Mesenchymal stem cell (in vitro differentiated cells and primary cell): Measurements from ENCODE around the gene PYDC1. TPM values are rescaled to one million over a fixed set of nuclear protein-coding genes. Genes with fewer than 3 reads are reported as not detected.

Experiments
- DNase-seq: peaks from one replicate; pipeline ENCODE4 v3.0.0-alpha.2; 2013
- H2AFZ ChIP-seq: one replicate; pipeline ENCODE4 v1.6.1; 2013; ENCODE audit warnings: low read depth, mild to moderate bottlenecking, control low read depth, inconsistent platforms, low read length, moderate library complexity
- H2AK5ac ChIP-seq: 2 replicates; pipeline ENCODE4 v1.6.1; 2013; ENCODE audit warnings: low read length, moderate library complexity, mild to moderate bottlenecking, inconsistent platforms; ENCODE audit not compliant: severe bottlenecking
- H2BK120ac ChIP-seq: one replicate; pipeline ENCODE4 v1.6.1; 2013; ENCODE audit warnings: low read depth, mild to moderate bottlenecking, inconsistent platforms, low read length, moderate library complexity
- H2BK12ac ChIP-seq, 2 experiments: one replicate each; pipeline ENCODE4 v1.6.1; 2013; ENCODE audit warnings: inconsistent platforms in 2 of 2, low read length in 2 of 2, mild to moderate bottlenecking in 2 of 2, moderate library complexity in 2 of 2, control low read depth in 1 of 2
- H2BK15ac ChIP-seq: one replicate; pipeline ENCODE4 v1.6.1; 2013; ENCODE audit warnings: mild to moderate bottlenecking, low read depth, inconsistent platforms; ENCODE audit not compliant: poor library complexity, severe bottlenecking
- H2BK5ac ChIP-seq: 2 replicates; pipeline ENCODE4 v1.6.1; 2013; ENCODE audit warnings: low read depth, mild to moderate bottlenecking, low read length, control low read depth, inconsistent platforms; ENCODE audit not compliant: poor library complexity, severe bottlenecking
- H3K14ac ChIP-seq, 2 experiments: one replicate each; pipeline ENCODE4 v1.6.1; 2013; ENCODE audit warnings: inconsistent platforms in 2 of 2, low read length in 2 of 2, control low read depth in 1 of 2, mild to moderate bottlenecking in 1 of 2, moderate library complexity in 1 of 2
- H3K18ac ChIP-seq, 2 experiments: one replicate each; pipeline ENCODE4 v1.6.1; 2013; ENCODE audit warnings: inconsistent platforms in 2 of 2, low read length in 2 of 2, control low read depth in 1 of 2, low read depth in 1 of 2, mild to moderate bottlenecking in 1 of 2
- H3K23ac ChIP-seq, 2 experiments: one replicate each; pipeline ENCODE4 v1.6.1; 2013; ENCODE audit warnings: inconsistent platforms in 2 of 2, low read length in 2 of 2, mild to moderate bottlenecking in 2 of 2, moderate library complexity in 2 of 2, control low read depth in 1 of 2
- H3K27ac ChIP-seq: 2 replicates; pipeline ENCODE4 v1.5.1; 2013; ENCODE audit warnings: mild to moderate bottlenecking, moderate library complexity, low read length, control low read depth, inconsistent platforms; ENCODE audit not compliant: poor library complexity, severe bottlenecking
- H3K27me3 ChIP-seq, 2 experiments: 2 replicates each; pipeline versions ENCODE4 v1.6.1 to v1.7.0; 2013; ENCODE audit warnings: low read length in 2 of 2, mild to moderate bottlenecking in 2 of 2, moderate library complexity in 2 of 2, control low read depth in 1 of 2, inconsistent platforms in 1 of 2; ENCODE audit not compliant: control insufficient read depth in 1 of 2, insufficient read depth in 1 of 2
- H3K36me3 ChIP-seq, 2 experiments: 2 replicates each; pipeline versions ENCODE4 v1.6.1 to v1.7.0; 2013; ENCODE audit warnings: low read length in 2 of 2, control low read depth in 1 of 2, inconsistent platforms in 1 of 2, low read depth in 1 of 2, mild to moderate bottlenecking in 1 of 2; ENCODE audit not compliant: insufficient read depth in 2 of 2, control insufficient read depth in 1 of 2
- H3K4ac ChIP-seq, 2 experiments: one replicate each; pipeline ENCODE4 v1.6.1; 2013; ENCODE audit warnings: inconsistent platforms in 2 of 2, low read length in 2 of 2, mild to moderate bottlenecking in 2 of 2, moderate library complexity in 2 of 2, control low read depth in 1 of 2, low read depth in 1 of 2
- H3K4me1 ChIP-seq: 2 replicates; pipeline ENCODE4 v1.6.1; 2013; ENCODE audit warnings: low read depth, low read length, control low read depth; ENCODE audit not compliant: control insufficient read depth, insufficient read depth
- H3K4me2 ChIP-seq: 2 replicates; pipeline ENCODE4 v1.6.1; 2013; ENCODE audit warnings: low read length, mild to moderate bottlenecking, inconsistent platforms; ENCODE audit not compliant: poor library complexity, severe bottlenecking
- H3K4me3 ChIP-seq, 2 experiments: 2 replicates each; pipeline versions ENCODE4 v1.5.1 to v1.7.0; 2013; ENCODE audit warnings: low read length in 2 of 2, mild to moderate bottlenecking in 2 of 2, control low read depth in 1 of 2, low read depth in 1 of 2; ENCODE audit not compliant: insufficient read depth in 1 of 2
- H3K79me1 ChIP-seq: replicated peaks from 2 replicates; pipeline ENCODE4 v1.6.1; 2013; ENCODE audit warnings: mild to moderate bottlenecking, control low read depth, low read length, inconsistent platforms; ENCODE audit not compliant: poor library complexity, severe bottlenecking
- H3K9ac ChIP-seq: 2 replicates; pipeline ENCODE4 v1.7.0; 2013; ENCODE audit warnings: mild to moderate bottlenecking, low read length, moderate library complexity
- H3K9me3 ChIP-seq: 2 replicates; pipeline ENCODE4 v1.7.0; 2013; ENCODE audit warnings: mild to moderate bottlenecking, low read length; ENCODE audit not compliant: control insufficient read depth
- H4K8ac ChIP-seq: one replicate; pipeline ENCODE4 v1.6.1; 2013; ENCODE audit warnings: inconsistent platforms, mild to moderate bottlenecking, low read length, moderate library complexity
- H4K91ac ChIP-seq: one replicate; pipeline ENCODE4 v1.6.1; 2013; ENCODE audit warnings: mild to moderate bottlenecking, low read length, inconsistent platforms
- WGBS: methylation state at CpG from one replicate; pipeline ENCODE4 v1.1.7; 2013; ENCODE audit warnings: mixed read lengths; 5-methylcytosine and 5-hydroxymethylcytosine counted together
- small RNA-seq: library from polyadenylated mRNA; stranded (forward); fragments of <200 nt; extraction: miRNeasy Mini kit (QIAGEN cat#:217004); gene quantifications from one replicate; pipeline ENCODE3, GENCODE V24; 2013; ENCODE audit warnings: low read depth

Gene PYDC1

GRCh38 chr16:31168848-31169247 lies 48.1 kb downstream of the PYDC1 start:
- Histone ChIP-seq H2AFZ (no peak overlapping the region), H3K79me1 (no peaks in the 10 kb centered on the region), H2BK15ac (no peak overlapping the region), H3K4me1 (no peaks in the 10 kb centered on the region), H3K4me3 (no peak overlapping the region), H3K27me3 (no peaks in the 10 kb centered on the region), H2AK5ac (no peak overlapping the region), H2BK5ac (no peak overlapping the region), H3K4me2 (no peak overlapping the region), H3K9me3 (no peaks in the 10 kb centered on the region), H2BK120ac (no peak overlapping the region), H3K23ac (no peak overlapping the region), H3K4ac (no peak overlapping the region), H3K18ac (no peak overlapping the region), H3K14ac (no peak overlapping the region), H4K8ac (no peak overlapping the region), H3K9ac (no peak overlapping the region), H3K27ac (no peak overlapping the region), H2BK12ac (no peak overlapping the region), H4K91ac (no peak overlapping the region), H3K36me3 (no peaks in the 10 kb centered on the region)
- WGBS: 95% methylated on average over 1 of the region's 2 CpGs
- no peak for DNase-seq

GRCh38 chr16:31167315-31167714 lies 49.6 kb downstream of the PYDC1 start:
- H3K14ac ChIP-seq: no peak overlapping the region
- no peak overlapping the region for H2BK5ac ChIP-seq
- no peaks in the 10 kb centered on the region for H3K36me3 ChIP-seq
- H3K4me3 ChIP-seq: no peak overlapping the region
- no peaks in the 10 kb centered on the region for H3K27me3 ChIP-seq
- no peak overlapping the region for H2AK5ac ChIP-seq
- H4K91ac ChIP-seq: no peak overlapping the region
- no peaks in the 10 kb centered on the region for H3K79me1 ChIP-seq
- no peak overlapping the region for H3K23ac ChIP-seq
- no peak overlapping the region for H3K4ac ChIP-seq
- H2BK15ac ChIP-seq: no peak overlapping the region
- no peaks in the 10 kb centered on the region for H3K9me3 ChIP-seq
- H4K8ac ChIP-seq: no peak overlapping the region
- H2BK120ac ChIP-seq: no peak overlapping the region
- H3K18ac ChIP-seq: no peak overlapping the region
- no peak overlapping the region for H3K4me2 ChIP-seq
- H2AFZ ChIP-seq: no peak overlapping the region
- DNase-seq: no peak
- H3K4me1 ChIP-seq: no peaks in the 10 kb centered on the region
- WGBS: 88% methylated on average over 7 of the region's 8 CpGs
- no peak overlapping the region for H2BK12ac ChIP-seq
- H3K9ac ChIP-seq: no peak overlapping the region
- no peak overlapping the region for H3K27ac ChIP-seq

Small RNA genes lying within 50 kb of the gene (small RNA-seq; reads per million reads assigned to genes)
- not detected for gene NDUFA3P6
